Suprapubic skin (tissue), 3 donors: Measurements from ENCODE around the gene TSPAN17.

Experiments used
- CTCF ChIP-seq, 2 donors: fragments of 200-600 bp in 1 of 2; fragments of 450-650 bp in 1 of 2; sonication (generic) in 1 of 2; IDR thresholded peaks; one replicate each; pipeline ENCODE4 v1.5.1; 2016 to 2019; ENCODE audit warnings: antibody characterized with exemption in 2 of 2, mild to moderate bottlenecking in 1 of 2, moderate library complexity in 1 of 2
- POLR2A ChIP-seq, 2 donors: fragments of 450-650 bp; IDR thresholded peaks; one replicate each; pipeline ENCODE4 v1.6.1; 2017; ENCODE audit warnings: antibody characterized with exemption in 2 of 2, mild to moderate bottlenecking in 2 of 2, moderate library complexity in 2 of 2

DNA sequence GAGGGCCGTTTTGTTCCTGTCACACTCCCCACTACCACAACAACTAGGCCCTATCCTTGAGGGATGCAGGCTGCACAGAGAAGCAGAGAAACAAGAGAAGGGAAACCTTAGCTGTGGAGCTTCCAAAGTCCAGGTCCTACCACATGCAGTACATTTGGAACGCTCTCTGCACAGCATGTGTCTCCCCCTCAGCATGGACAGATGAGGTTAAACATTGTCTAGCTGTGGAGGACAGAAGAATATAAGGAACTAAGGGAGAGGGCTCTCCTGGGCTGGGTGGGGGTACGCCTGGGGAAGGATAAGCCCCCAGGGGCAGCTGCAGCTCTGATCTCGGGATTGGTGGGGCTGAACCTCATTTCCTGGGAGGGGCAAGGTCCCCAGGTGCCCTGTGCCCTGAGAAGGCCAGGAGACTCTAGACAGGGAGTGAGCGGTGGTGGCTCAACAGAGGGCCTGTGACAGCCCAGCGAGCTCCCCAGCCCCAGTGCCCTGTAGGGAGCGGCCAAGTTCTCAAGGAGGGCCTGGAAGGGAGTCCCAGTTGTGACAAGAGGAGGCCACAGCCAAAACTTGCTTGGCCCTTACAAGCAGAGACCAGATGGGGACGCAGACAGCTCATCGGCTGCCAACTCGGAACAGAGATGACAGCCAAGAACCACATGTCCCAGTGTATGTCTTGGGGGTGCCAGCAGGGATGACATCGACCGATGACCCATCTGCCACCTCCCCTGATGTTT is 30.1 kb downstream of the TSPAN17 start:
- TF ChIP-seq CTCF (IDR thresholded peaks at IDR 0.05) (no peak), POLR2A (IDR thresholded peaks at IDR 0.05) (no peak)
